SH-SY5Y (cell line): ENCODE data around the gene RRAD.

Source experiments
- GATA2 ChIP-seq: IDR thresholded peaks from 2 replicates; pipeline ENCODE4 v1.6.1; 2011; ENCODE audit warnings: mild to moderate bottlenecking, low read depth, low read length
- GATA3 ChIP-seq: IDR thresholded peaks from 2 replicates; pipeline ENCODE4 v1.6.1; 2011; ENCODE audit warnings: low read depth, mild to moderate bottlenecking, low read length, moderate library complexity

DNA sequence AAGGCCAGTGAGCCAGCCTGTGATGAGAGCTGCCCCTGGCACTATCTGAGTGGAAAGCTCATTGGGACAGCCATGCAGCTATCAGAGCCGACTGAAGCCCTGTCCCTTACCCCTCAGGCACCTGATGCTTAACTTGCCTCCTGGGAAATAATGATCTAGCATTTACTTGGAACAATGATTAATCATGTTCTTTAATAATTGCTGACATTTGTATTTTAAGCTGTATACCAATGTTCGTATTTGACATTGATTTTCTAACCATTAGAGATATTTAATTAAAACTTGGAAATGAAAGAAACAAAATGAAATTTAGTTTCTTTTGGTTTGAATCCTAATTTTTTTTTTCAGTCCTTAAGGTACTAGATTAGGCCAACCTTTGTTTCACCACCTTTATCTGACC is 34.5 kb downstream of the RRAD start:
- no peak for TF ChIP-seq GATA3
- no peak for TF ChIP-seq GATA2
